Activated naive CD4-positive, alpha-beta T cell treated with anti-CD3 and anti-CD28 coated beads, Interleukin-2, amount 50 U/mL, for 72 hours (primary cell): ENCODE data around the gene GPX5. TPM values are rescaled to one million over a fixed set of nuclear protein-coding genes. Genes with fewer than 3 reads are reported as not detected.
"Not testable (repeated sequence)": the region's sequence is repeated elsewhere in the genome, so short reads cannot be mapped to it uniquely, and the experiment has no call there.

Experiments
- ATAC-seq, 2 donors: fragments of 150-1000 bp; cut with Tn5 transposase; 2 replicates each; pipeline ENCODE4 v1.10.0; 2021; ENCODE audit warnings: mild to moderate bottlenecking in 2 of 2, moderate library complexity in 2 of 2
- DNase-seq, 2 donors: peaks; one replicate each; pipeline ENCODE4 v3.0.0; 2021 to 2022; ENCODE audit warnings: low spot score in 2 of 2
- H3K27ac Mint-ChIP-seq, 2 donors: one replicate each; pipeline ENCODE4 v1.8.0; 2022; ENCODE audit warnings: mild to moderate bottlenecking in 2 of 2, mixed read lengths in 2 of 2
- H3K36me3 Mint-ChIP-seq, 2 donors: one replicate each; pipeline ENCODE4 v1.8.0; 2022; ENCODE audit warnings: mixed read lengths in 2 of 2
- H3K9me3 Mint-ChIP-seq, 2 donors: one replicate each; pipeline ENCODE4 v1.8.0; 2022; ENCODE audit warnings: mixed read lengths in 2 of 2
- total RNA-seq, 2 donors: library from RNA; stranded (reverse); gene quantifications; one replicate each; pipeline ENCODE4 v1.2.3, GENCODE V29; 2022

The GPX5 gene
- total RNA-seq, 2 donors from 2014 or later, result not detected

DNA sequence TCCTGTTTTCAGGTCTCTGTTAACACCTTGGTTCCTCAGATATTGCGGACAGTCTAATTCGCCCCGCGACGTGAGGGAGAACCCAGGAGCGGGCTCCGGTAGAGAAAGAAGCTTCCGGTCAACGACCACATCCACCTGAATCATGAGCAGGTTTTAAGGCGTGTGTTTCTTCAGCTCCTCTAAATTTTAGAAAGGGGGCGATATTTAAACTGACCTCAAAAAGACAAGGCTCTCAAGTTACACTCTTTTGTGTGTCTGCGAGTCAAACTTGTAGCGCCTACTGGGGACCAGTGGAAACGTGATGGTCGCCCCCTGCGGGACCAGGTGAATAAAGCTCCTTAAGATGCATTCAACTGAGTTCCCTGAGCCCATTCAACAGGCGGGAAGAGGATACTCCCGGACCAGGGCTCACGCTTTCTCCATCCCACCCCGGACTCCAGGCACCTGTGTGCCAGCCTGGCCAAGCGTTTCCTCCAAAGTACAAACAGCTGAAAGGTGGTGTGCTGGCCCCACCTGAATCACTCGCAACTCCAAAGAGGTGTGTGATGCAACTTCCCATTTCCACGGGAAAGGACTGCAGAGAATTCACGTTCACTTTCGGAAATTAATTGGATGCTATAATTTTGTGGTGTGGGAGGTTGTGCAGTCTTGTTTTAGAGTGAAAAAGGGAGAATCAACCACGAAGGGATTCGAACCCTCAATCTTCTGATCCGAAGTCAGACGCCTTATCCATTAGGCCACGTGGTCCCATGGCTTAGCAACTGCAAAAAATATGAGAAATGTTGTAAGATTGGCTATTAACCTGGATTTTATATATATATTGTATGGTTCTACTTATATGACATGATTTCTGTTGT lies 17.0 kb downstream of the GPX5 start:
- Mint-ChIP-seq H3K27ac (peak overlapping the region; percentile 90 to 99), H3K9me3 (no peaks in the 10 kb centered on the region), H3K36me3 (peaks cover 0 to 15% of the 10 kb centered on the region in 2 donors)
- DNase-seq (peak; percentile 58 to 76), ATAC-seq (peak; percentile 70 to 84)

DNA sequence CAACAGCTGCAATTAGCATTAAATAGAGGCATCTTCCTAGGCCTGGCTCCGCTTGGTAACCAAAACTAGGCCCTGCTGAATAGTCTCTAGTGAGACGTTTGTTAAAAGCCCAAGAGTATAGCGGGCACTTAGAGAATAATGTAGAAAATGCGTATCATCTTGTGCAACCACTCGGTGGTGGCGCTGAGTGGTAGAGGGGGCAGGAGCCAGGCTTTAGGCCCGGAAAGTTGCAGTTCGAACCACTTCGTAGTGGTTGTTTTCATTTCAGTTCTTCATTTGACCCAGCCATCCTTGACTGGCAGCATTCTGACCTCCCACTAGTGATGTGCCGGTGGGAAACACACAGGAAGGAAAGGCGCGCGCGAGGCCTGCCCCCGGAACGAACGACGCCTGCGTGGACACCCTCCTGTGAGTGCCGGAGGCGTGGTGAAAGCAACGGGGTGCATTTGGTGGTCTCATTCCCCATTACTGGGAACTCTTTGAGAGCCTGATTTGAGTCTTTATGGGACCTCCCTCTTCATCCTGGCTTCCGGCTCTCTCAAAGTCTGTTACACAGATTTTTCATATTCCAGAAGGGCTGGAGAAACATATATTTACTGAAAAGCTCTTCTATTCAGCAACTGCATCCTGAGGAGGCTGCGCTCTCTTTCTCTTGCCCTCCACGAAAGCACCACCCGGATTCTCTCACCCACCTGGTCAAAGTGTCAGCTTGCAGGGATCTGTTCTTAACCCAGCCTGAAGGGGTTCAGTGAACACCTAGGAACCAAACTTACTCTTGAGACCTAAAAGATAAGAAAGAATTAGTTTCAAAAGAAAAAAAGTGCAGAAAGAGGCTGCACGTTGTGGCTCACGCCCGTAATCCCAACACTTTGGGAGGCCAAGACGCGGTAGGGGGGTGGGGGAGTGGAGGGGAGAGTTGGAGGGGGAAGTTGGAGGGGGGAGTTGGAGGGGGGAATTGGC lies 18.2 kb downstream of the GPX5 start:
- peaks cover 0 to 15% of the 10 kb centered on the region in 2 donors for H3K36me3 Mint-ChIP-seq
- peak overlapping the region; percentile 79 to 90 for H3K27ac Mint-ChIP-seq
- DNase-seq (peak in 1 of 2 donors; percentile 26), ATAC-seq (peak; percentile 46 to 66)
- H3K9me3 Mint-ChIP-seq, result no peaks in the 10 kb centered on the region

DNA sequence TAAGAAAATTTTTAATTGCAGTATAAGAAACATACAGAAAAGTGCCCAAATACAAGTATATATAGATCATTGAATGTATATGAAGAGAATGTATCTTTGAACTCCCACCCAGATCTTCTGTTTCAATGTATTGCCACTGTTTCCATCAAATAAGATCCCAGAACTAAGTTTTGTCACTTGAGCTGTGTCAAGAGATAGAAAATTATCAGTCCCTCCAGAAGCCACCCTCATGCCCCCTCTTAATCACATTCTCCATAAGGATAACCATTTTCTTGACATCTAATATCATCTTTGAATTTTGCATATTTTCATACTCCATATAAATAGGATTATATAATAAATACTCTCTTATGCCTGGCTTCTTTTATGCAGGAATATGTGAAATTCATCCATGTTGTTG lies 20.3 kb downstream of the GPX5 start:
- ATAC-seq, result no peak
- no peaks in the 10 kb centered on the region for H3K9me3 Mint-ChIP-seq
- no peak overlapping the region for H3K27ac Mint-ChIP-seq
- peaks cover 0 to 15% of the 10 kb centered on the region in 2 donors for H3K36me3 Mint-ChIP-seq
- DNase-seq, result no peak

DNA sequence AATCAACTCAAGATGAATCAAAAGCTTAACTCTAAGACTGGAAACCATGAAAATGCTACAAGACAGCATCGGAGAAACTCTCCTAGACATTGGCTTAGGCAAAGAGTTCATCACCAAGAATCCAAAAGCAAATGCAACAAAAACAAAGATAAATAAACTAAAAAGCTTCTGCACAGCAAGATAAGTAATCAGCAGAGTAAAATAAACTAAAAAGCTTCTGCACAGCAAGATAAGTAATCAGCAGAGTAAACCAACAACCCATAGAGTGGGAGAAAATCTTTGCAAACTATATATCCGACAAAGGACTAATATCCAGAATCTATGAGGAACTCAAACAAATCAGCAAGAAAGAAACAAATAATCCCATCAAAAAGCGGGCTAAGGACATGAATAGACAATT lies 21.3 kb downstream of the GPX5 start:
- H3K27ac Mint-ChIP-seq, ATAC-seq, H3K9me3 Mint-ChIP-seq, DNase-seq: not testable (repeated sequence)
- H3K36me3 Mint-ChIP-seq, result peaks cover 0 to 15% of the 10 kb centered on the region in 2 donors

DNA sequence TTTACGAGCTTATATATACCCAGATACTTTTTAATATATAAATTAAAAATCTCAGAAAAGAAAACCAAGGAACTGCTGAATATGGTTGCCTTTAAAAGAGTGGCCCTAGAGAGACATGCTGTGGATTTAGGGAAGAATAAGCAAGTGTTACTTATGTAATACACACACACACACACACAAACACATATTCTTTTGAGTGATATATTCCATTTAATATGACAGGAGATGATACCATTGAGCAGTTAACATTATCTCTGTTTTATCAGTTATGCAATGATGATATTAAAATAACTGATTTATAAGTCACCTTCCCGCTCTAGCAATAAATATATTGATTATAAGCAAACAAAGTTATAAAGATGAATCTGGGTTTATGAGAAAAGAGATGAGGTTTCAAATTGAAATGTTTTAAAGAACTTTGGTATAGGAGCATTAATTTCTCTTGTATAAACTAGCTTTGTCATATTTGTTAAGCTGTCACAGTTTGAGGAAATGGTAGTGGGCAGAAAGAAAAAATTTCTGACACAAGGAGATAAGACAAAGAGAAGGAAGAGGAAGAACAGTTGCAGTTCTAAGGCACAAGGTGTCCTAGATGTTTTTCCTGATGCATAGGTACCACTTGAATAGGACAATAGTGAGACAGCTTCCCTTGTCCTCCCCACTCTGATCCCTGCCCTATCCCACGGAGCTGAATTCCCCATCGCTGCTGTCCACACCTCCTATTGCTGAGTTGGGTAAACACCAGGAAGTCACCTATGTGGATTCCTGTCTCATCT lies 26.4 kb downstream of the GPX5 start:
- no peak for ATAC-seq
- no peak for DNase-seq
- Mint-ChIP-seq H3K9me3 (no peaks in the 10 kb centered on the region), H3K36me3 (peaks cover 0 to 5% of the 10 kb centered on the region in 2 donors), H3K27ac (no peak overlapping the region)

DNA sequence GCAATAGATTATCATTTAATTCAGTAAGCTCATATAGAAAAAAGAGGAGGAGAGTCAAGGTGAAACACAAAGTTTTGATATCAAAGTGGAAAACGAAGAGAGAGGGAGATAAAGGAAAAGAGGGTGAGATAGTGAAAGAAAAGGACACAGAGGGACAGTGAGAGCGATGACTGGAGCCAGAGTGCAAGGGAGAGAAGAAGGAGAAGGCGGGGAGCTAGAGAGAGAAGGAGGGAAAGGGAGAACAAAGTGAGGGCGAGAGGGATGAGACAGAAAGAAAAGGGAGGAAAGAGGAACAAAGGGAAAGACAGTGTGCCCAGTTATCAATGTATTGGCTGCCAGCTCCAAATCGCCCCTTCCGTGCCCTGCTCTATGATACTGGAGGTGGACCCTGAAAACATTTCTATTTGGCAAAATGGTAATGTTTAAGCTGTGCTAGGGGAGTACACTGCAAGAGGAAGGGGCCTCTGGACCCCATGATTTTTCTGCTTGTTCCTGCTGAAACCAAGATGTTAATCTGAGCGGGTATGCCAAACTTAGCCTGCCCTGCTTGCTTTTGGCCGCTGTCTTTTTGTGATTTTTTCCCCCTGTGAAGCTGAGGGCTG lies 27.8 kb downstream of the GPX5 start:
- no peaks in the 10 kb centered on the region for H3K9me3 Mint-ChIP-seq
- peaks cover 0 to 4% of the 10 kb centered on the region in 2 donors for H3K36me3 Mint-ChIP-seq
- no peak overlapping the region for H3K27ac Mint-ChIP-seq
- no peak for ATAC-seq
- DNase-seq, result no peak

DNA sequence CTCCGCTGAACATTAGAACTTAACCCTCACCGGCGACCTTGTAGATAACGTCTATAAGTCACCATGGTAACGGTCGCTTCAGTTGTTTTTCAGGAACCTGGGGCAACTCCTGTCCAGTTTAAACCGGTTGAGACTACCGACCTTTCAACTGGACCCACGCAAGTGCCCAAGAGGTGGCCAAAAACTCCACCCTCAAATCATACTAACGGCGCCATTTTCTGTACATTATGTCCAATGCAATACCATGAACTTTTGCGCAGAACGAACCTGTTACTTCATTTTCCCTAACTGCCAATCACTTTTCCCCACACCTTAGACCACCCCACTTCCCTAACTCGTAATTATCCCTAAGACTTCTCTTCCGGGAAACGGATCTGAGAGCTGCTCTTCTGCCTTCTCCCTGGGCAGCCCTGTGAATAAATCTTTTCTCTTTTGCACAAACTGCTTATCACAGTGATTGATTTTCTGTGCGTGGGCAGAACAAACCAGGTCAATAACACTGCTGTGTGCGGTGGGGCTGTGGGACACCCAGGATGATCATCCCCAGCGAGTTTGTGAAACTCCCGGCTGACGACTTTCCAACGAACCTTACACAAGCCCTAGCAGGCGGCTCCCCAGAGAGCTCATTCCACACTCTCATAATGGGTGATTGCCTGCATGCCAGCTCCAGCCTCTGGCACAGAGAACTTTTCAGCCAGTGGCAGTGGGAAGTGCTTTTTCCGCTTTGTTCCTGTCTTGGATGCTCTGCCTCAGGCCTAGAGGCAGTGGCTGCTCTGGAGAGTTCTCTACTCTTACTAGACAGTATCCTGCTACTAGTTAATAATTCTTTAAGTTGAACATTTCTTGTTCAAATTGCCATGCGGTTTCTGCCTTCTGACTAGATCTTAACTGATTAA lies 28.6 kb downstream of the GPX5 start:
- peaks cover 0 to 4% of the 10 kb centered on the region in 2 donors for H3K36me3 Mint-ChIP-seq

DNA sequence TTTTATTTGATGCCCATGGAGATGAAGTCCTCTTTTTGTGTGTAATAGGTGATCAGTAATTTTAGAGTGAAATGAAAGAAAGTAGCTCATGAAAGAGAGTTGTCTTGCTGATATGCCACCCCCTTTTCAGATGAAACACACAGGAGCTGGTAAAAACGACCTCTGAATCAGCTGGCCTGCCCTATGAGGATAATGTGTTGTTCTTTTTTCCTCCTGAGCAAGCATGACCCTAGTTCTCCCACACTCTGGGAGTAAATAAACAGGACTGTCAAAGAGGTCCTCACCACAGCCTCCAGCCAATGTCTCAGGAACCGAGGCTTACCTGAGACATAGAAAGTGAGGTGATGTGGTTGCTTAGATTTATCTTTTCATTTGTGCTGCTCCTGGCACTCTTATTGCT lies 29.5 kb downstream of the GPX5 start:
- ATAC-seq (no peak), DNase-seq (no peak)
- H3K27ac Mint-ChIP-seq, result no peak overlapping the region
- no peaks in the 10 kb centered on the region for H3K9me3 Mint-ChIP-seq
- peaks cover 0 to 4% of the 10 kb centered on the region in 2 donors for H3K36me3 Mint-ChIP-seq

More for the DNA sequence above, 28.6 kb downstream of the GPX5 start:
- DNase-seq (no peak), ATAC-seq (no peak)
- no peak overlapping the region for H3K27ac Mint-ChIP-seq
- no peaks in the 10 kb centered on the region for H3K9me3 Mint-ChIP-seq

DNA sequence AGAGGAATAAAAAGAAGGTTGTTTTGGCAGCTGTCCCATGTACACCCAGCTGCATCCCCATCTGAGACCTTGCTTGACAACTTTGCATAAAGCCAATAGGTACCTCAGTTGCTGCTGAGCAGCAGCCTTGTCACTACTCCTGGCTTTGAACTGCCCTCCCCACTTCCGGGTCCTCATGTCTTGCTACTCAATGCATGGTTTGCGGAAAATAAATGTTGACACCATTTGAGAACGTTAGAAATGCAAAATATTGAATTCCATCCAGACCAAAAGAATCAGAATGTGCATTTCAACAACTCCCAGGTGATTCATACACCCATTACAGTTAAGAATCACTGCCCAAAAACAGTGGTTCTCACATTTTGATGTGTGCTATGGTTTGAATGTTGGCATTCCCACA lies 32.9 kb downstream of the GPX5 start:
- no peak for DNase-seq
- ATAC-seq, result no peak
- Mint-ChIP-seq H3K36me3 (peaks cover 0 to 4% of the 10 kb centered on the region in 2 donors), H3K9me3 (no peaks in the 10 kb centered on the region), H3K27ac (no peak overlapping the region)

DNA sequence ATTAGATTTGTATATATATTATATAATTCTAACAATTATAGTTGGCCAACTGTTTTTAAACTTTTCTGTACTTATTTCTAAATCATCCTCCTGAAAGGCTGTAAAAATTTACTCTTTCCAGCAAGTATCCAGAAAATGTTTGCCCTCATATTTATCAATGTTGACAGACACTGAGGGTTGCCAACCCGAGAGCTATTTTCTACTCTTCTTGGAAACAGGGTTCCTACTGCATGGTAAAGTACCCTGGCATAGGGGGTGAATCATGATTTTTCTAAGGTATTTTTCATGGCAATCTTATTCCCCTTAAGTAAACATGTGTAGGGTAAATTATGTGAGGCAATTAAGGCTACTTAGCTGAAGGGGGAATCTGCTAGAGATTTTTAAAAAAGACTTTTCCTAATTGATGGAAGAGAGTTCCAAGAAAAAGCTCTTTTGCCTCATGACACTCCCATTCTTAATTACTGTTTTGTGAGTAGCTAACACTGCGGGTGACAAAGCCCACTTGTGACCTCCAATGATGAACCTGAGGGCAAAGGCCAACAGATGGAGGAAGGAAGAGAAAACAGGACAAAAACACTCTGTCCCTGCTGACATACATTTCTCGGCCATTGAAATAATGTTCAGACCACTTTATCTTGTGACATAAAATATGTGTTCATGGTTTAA lies 37.9 kb downstream of the GPX5 start:
- Mint-ChIP-seq H3K36me3 (no peaks in the 10 kb centered on the region), H3K27ac (no peak overlapping the region), H3K9me3 (no peaks in the 10 kb centered on the region)
- ATAC-seq (no peak), DNase-seq (no peak)

DNA sequence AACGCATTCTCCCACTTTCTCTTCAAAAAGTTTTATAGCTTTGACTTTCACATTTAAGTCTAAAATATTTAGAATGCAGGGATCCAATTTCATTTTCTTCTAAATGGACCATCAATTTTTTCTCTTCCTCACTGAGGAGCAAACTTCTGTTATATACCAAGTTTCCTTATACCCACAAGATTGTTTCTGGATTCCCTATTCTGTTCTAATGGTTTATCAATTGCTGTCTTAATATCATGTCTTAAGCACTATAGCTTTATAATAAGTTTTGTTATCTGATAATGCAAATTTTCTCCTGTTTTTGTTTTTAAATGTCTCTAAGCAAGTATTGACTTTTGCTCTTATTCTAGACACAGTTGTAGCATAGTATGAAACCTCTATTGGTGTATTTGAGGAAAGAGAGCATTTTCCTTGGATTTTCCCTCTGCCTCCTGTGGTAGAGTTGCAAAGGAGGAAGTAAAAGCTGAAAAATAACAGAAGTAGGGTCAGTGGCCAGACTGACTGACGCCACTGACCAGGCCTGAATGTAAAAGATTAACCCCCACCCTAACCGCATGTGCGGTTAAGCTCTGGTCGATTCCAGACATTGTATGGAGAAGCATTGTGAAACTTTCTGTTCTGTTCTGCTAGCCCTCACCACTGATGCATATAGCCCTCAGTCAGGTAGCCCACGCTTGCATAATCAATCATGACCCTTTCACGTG lies 40.3 kb downstream of the GPX5 start:
- Mint-ChIP-seq H3K9me3 (no peaks in the 10 kb centered on the region), H3K27ac (no peak overlapping the region), H3K36me3 (no peaks in the 10 kb centered on the region)
- ATAC-seq, result no peak
- no peak for DNase-seq

DNA sequence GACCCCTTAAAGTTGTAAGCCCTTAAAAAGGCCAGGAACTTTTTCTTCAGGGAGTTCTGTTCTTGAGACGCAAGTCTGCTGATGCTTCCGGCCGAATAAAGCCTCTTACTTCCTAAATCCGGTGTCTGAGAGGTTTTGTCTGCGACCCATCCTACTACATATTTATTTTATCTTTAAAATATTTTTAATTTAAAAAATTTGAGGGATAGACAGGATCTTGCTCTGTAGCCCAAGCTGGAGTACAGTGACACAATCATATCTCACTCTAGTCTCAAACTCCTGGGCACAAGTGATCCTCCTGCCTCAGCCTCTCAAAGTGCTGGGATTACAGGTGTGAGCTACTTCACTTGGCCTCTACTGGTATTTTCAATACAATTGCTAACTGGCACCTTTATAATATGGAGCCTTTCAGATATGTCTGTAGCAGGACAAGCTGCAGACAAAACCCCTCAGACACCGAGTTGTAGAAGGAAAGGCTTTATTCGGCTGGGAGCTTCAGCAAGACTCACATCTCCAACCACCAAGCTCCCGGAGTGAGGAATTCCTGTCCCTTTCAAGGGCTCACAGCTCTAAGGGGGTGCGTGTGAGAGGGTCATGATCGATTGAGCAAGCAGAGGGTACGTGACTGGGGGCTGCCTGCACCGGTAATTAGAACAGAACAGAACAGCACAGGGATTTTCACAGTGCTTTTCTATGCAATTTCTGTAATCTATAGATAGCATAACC lies 41.0 kb downstream of the GPX5 start:
- DNase-seq (no peak), ATAC-seq (no peak)
- Mint-ChIP-seq H3K27ac (no peak overlapping the region), H3K9me3 (no peaks in the 10 kb centered on the region), H3K36me3 (no peaks in the 10 kb centered on the region)

DNA sequence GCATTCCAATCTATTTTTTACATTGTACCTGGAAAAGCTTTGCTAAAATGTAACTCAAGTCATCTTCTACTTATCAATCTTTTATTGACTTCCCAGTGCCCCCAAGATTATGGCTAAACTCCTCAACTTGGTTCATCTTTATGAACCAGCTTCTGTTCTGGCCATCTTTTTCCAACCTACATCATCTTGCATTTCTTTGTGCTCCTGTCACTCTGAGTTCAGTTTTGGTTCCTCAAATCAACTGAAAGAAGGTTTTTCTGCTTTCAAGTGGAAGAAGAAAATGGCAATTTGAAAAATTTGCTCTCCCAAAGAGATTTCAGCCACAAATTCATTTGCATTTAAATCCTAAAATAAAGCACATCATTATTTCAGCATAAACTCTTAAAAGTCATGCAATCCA lies 41.8 kb downstream of the GPX5 start:
- Mint-ChIP-seq H3K27ac (no peak overlapping the region), H3K36me3 (no peaks in the 10 kb centered on the region), H3K9me3 (no peaks in the 10 kb centered on the region)
- no peak for ATAC-seq
- no peak for DNase-seq
